C4-2B (cell line): ENCODE results near the gene RAB36.

Source experiments
- CTCF ChIP-seq: fragments of 450-650 bp; conservative IDR thresholded peaks from 2 replicates; pipeline ENCODE4 v1.5.1; 2017; ENCODE audit warnings: mild to moderate bottlenecking
- ZFX ChIP-seq: fragments of 450-650 bp; IDR thresholded peaks from 2 replicates; pipeline ENCODE4 v1.6.1; 2017

DNA sequence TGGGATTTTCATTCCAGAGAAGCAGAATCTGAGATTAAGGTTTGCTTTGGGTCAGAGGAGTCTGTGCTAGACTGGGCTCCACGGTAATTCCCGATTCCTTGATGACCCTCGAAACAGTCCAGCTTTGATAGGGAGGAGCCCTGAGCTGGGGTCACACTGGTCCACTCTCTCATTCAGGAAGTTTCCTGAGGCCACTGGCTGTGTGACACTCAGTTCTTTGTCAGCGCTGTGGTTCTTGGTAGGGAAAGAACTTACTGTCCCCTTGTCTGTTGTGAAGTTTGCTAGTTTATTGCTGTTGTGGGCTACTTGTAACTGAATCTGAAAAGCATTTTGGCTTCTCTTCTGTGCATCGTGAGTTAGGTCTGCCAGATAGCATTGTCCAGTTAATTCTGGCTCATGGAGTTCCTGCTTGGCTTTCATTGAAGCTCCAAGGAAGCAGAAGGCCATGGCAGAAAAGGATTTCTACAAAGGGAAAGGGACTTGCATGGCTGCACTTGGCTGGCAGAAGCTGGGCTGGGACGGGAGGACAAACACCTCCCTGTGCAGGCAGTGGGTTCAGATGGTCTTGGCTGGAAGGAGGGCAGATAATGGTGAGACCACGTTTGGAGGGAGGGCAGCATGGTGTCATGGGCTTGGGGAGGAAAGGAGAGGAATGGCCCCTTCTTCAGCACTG lies 58.3 kb downstream of the RAB36 start:
- TF ChIP-seq CTCF (no peak), ZFX (no peak)
